Inferior parietal cortex (tissue), 1 donor: ENCODE data around the gene HRAS.

Source experiments
- DNase-seq: peaks from one replicate; pipeline ENCODE4 v3.0.0-alpha.2; 2016; ENCODE audit errors: extremely low spot score

HRAS gene

DNA sequence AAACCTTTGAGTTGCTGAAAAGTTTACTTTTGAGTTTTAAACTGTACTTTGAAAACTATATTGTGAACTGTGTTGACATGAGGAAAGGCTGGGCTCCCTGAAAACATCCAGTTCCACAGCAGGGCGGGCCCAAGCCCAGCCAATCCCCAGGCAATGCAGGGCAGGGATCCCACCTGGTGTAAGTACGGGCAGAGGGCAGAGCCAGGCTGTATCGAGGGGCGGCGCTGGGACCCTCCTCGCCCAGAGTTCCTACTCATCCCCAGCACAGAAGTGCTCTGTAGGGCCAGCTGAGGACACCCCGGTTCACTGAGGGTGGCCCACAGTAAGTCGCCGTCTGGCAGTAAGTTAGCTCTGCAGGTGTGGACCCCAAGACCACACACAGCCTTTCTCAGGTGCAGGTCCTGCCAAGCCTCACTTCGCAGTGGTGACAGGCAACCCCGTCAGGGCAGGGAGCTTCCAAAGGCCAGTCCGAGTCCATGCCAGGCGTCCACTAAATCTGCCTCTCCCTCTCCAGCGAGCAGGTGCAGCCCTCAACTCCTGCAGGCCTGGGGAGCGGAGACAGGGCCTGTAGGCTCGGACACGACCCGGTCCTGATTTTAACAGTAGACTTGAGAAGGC is 31.7 kb upstream of the HRAS start:
- no peak for DNase-seq

DNA sequence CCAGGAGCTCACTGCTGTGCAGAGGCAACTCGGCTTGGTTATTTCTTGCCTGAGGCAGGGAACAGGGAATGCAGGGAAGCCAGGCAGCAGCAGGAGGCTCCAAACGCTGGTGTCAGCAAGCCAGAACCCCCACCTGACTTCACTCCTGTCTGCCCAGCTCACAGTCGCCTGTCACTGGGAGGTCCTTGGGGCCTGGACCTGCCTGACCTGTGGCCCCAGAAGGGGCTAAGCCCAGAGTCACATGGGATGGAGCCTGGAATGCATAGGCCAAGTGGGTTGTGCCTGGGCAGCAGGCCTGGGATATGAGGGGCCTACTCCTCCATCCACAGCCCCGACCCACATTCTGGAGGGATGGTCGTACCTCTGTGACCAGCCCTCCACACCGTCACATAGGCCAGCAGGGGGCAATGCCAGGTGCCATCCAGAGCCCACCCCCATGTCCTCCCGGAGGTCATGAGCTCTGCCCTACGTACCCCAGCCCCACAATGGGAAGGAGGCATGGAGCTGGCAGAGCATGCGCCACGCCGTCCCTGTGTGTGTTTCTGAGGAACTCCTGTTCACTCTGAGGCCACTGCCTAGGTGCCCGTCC is 30.6 kb upstream of the HRAS start:
- no peak for DNase-seq

DNA sequence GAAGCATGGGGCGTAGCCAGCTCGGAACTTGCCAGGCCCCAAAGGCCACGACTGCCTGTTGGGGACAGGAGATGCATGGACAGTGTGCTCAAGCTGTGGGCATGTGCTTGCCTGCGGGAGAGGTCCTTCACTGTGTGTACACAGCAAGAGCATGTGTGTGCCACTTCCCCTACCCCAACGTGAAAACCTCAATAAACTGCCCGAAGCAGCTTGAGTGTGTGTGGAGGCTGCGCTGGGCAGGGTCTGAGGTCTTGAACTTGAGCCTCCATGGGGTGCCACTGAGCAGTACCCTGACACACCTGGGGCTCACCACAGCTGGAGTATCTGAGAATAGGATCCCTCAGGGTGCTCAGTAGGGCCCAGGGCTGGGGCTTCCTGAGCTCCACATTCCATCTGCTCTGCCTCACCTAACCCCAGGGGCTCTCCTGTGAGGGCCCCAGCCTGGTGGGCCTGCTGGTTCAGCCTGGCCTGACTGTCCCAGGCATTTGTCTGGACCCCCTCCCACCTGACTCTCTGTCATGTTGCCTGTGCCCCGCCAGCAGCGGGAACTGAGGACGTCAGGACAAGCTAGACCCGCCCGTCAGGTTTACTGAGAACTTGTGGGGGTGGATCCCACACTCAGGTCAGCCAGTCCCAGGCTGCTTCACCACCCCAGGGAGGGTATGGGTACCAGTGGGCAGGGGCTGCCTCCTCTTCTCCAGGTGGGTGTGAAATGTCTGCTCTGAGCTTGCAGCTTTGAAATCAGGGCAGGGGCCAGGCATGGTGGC is 28.6 kb upstream of the HRAS start:
- DNase-seq: no peak

DNA sequence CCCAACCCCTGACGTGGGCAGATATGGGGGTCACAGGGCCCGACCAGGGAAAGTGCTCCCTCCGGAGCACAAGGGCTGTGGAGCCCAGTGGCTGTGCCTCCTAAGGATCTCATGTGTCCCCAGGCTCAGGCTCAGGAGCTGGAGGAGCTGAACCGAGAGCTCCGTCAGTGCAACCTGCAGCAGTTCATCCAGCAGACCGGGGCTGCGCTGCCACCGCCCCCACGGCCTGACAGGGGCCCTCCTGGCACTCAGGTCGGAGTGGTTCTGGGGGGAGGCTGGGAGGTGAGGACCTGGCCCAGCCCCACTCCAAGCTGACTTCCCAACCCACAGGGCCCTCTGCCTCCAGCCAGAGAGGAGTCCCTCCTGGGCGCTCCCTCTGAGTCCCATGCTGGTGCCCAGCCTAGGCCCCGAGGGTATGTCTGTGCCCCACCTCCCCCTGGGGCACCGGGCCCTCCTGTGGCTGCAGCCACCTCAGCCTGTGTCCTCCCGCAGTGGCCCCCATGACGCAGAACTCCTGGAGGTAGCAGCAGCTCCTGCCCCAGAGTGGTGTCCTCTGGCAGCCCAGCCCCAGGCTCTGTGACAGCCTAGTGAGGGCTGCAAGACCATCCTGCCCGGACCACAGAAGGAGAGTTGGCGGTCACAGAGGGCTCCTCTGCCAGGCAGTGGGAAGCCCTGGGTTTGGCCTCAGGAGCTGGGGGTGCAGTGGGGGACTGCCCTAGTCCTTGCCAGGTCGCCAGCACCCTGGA is 27.9 kb upstream of the HRAS start:
- no peak for DNase-seq

DNA sequence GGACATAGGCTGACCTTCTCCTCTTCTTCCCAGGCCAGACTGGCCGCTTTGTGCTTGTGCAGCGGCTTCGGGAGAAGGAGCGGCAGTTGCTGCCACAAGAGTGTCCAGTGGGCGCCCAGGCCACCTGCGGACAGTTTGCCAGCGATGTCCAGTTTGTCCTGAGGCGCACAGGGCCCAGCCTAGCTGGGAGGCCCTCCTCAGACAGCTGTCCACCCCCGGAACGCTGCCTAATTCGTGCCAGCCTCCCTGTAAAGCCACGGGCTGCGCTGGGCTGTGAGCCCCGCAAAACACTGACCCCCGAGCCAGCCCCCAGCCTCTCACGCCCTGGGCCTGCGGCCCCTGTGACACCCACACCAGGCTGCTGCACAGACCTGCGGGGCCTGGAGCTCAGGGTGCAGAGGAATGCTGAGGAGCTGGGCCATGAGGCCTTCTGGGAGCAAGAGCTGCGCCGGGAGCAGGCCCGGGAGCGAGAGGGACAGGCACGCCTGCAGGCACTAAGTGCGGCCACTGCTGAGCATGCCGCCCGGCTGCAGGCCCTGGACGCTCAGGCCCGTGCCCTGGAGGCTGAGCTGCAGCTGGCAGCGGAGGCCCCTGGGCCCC is 26.8 kb upstream of the HRAS start:
- DNase-seq: no peak

DNA sequence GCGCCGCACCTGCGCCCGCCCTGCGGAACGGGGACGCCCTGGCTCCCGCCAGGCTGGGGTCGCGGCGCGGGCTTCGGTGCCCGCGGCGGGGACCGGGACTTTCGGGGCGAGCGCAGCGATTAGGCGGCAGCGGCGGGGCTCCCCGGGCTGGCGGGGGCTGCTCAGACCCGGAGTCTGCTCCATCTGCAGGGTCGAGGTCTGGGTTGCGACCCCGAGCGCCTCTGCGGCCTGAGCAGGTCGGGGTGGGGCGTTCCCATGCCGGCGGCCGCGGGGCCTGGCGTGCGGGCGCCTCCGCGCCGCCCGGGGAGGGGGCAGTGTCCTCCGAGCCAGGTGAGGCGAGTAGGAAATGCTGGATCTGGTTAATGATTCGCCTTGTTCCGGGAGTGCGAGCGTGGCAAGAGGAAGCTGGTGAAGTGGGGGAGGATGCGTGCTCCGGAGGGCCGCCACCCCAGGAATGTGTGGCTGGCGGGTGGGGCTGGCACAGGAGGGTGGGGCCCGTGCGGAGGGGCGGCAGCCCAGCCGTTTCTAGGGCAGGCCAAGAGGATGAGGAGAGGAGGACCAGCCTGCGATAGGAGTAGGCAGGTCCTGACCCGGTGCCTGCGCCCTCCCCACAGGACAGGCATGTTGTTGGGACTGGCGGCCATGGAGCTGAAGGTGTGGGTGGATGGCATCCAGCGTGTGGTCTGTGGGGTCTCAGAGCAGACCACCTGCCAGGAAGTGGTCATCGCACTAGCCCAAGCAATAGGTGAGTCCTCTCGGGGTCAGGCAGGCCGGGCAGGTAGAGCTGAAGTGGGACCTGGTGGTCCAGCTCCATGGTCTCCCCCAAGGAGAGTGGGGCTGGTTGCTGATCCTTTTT is 26.0 kb upstream of the HRAS start:
- no peak for DNase-seq

DNA sequence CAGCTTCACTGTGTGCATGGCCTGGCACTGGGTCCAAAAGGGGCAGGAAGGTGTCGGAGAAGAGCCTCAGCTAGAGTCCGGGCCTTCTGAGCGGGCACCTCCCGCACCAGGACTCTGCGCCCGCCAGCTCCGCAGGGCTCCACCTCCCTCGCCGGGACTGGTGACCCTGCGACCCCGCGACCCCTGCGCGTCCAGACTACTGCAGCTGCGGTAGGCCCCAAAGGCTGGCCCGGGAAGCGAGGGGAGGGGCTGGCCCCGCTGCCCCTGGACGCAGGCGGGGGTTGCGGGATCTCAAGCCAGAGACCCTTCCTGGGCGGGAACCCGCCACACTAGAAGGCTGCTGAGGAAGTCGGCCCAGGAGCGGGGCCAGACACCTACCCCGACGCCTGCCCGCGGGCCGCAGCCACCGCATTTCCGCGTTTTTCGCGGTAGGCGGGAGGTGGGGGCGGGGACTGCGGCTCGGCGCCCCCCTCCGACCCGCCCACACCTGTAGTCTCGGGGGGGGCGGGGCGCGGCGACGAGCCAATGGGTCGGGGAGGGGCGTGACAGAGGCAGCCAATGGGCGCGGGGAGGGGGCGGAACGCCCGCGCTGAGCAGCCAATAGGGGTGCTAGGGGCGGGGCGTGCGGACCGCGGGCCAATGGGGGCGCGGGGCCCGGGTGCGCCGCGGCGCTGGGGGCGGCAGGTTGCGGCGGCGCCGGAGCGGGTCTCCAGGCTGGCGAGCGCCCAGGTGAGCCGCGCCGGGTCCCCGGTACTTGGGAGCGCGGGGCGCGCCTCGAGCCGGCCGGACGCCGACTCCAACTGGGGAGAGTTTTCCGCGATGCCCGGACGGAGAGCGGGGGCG is 25.1 kb upstream of the HRAS start, which contains the start of the genes LMNTD2 and RASSF7:
TSS of gene LMNTD2 (minus strand) at position 434 of the 843 bp plus-strand sequence. CDS start at position 412, 22 bp downstream.
TSS of gene RASSF7 (plus strand) at position 666 of the 843 bp plus-strand sequence. CDS start 799 bp downstream, outside the sequence.
- peak; percentile 75 for DNase-seq

DNA sequence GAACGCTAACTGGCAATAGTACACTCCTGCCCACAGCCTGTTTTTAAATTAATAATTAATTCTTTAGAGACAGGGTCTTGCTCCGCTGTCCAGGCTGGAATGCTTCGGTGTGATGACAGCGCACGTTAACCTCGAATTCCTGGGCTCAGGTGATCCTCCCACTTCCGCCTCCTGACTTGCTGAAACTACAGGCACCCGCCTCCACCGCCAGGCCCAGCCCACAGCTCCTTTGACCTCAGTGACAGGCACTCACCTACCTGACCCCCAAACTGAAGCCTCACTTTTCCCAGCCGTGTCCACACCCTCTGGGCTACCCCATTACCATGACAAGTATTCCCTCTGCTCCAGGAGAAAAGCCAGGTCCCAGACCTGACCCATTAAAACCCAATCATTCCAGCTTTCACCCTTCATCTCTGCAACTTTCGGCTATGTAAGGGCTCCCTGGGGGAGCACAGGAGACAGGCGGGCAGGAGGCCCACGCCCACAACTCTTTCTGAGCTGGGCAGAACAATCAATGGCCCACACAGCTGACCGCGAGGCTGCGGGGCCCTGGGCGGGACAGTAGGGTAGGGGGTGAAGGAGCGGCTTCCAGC is 24.4 kb upstream of the HRAS start:
- DNase-seq: no peak

DNA sequence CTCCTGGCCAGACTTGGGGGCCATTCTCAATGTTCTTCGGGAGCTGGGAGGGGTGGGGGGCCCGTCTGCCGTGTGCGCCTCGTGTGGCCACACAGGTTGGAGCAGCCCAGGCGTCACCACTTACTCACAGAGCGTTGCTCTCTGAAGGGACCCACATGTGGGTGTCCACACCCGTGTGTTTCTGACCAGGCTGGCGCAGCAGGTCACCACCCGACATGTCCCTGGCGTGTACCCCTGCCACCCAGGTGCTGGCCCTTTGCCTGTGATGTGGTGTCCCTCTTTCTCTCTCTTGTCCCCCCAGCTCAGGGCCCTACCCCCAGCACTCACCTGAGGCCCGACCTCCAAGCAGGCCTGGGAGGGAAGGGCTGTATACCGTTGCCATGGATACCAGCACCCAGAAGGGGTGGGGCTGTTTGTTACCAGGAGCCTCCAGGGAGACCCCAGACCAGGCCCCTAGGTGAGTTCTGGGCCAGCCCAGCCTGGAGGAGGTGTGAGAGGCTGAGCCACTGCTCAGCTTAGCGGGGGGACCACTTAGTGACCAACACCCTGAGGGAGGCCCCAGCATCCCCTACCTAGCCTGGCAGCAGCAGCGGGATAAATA is 23.7 kb upstream of the HRAS start:
- no peak for DNase-seq

DNA sequence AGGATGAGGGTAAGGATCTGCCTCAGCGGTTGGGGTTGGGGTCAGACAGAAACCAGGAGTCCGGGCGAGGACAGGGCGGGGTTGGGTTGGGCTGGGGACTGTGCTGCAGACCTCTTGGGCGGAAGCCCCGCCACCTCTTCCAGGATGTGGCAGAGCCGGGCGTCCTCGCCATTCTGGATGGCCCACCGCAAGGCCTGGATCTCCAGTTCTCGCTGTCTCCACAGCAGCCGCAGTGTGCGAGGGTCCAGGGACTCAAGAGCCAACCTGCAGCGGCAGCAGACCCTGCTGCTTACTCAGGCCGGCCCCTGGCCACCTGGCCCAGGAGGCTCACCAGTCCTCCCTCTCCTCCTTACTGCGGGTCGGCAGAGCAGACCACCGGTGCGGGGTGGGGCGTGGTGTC is 23.1 kb upstream of the HRAS start:
- DNase-seq: no peak

DNA sequence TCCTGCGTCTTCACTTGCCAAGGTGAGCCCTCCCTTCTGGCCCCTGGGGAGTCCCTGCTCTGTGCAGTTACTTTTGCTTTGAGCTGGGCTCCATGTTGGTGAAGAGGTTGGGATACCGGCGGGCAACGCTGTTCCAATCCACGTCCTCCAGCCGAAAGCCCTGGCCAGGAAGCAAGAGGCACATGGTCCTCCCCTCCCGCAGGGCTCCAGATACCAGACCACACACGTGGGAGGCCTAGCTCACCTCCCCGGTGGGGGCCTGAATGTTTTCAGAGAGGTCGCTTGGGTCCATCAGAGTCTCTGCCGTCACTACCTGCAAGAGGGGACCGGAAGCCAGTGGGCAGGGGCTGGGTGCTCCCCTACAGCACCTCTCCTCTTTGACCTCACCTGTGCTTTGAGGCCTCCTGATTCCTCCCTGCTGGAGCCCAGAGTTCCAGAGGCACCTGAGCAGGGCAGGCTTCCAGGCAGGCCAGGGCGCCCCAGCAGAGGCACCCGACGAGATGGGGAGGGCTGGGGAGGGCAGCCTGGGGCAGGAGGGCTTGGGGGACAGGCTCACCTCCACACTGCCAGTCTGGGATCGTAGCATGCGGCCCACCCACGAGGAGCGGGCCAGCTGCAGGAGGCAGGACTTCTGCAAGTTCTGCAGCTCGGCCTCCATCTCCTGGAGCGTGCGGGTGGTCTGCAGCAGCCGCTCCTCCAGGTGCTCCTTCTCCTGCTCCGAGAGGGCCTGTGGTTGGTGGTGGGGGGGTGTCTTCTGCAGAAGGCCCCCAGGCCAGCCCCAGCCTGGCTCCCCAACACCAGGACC is 22.2 kb upstream of the HRAS start:
- no peak for DNase-seq

DNA sequence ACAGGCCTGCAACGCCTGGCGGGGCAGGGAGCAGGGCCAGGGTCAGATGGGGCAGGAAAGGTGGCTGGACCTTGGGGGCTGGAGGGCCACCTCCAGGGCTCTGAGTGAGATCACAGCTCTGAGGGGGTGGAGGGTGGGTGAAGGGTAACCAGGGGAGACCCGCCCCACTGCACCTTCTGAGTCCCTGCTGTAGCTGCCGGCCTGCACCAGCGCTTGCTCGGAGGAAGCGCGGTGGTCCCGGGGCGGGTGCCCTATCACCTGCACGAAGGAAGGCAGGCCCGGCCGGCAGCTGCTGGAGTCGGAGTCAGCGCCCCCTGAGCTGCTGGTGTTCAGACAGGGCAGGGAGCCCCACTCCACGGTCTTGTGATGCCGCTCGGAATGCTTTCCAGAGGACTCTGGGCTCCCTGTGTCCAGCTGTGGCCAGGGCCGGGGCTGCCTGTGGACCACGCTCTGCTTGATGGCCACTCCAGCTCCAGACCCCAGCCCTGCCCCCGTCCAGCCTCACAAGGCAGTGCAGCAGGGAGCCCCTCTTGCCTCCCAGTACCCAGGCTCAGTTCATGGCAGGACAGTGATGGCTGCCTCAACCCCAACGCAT is 21.4 kb upstream of the HRAS start:
- DNase-seq: no peak

DNA sequence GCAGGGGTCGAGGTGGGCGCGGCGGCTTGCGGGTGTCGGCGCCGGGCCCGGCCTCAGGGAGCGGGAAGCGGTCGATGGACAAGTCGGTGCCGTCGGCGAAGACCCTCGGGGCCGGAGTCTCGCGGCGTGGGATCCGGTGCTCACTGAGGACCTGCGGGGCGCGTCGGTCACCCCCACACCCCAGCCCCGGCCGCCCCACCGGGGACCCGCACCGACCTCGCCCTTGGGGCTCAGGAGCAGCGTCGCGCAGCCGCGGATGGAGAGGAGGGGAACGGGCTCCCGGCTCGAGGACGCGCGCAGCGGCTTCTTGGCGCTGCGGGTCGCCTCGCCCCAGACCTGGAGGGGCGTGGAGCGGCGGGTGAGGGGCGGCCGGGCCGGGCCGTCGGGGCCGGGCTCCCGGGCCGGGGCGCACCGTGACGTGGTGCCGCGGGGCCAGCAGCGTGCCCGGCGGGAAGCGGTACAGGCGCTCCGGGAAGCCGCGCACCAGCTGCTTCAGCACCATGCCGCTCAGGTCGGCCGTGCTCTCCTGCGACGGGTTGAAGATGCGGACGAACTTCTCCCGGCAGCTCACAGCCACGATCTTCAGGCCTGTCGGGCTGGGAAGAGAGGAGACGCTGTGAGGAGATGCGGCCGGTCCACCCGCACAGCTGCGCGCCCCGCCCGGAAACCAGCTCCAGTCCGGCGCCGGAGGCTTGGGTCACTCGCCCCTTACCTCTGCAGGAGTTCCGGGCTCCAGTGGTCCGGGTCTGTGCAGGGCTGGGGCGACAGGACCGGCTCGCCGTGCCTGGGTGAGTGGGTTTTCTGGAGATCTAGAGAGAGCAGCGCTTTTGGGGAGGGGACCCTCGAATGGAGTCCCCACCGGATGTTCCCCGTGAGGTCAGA is 20.6 kb upstream of the HRAS start:
- DNase-seq: no peak

DNA sequence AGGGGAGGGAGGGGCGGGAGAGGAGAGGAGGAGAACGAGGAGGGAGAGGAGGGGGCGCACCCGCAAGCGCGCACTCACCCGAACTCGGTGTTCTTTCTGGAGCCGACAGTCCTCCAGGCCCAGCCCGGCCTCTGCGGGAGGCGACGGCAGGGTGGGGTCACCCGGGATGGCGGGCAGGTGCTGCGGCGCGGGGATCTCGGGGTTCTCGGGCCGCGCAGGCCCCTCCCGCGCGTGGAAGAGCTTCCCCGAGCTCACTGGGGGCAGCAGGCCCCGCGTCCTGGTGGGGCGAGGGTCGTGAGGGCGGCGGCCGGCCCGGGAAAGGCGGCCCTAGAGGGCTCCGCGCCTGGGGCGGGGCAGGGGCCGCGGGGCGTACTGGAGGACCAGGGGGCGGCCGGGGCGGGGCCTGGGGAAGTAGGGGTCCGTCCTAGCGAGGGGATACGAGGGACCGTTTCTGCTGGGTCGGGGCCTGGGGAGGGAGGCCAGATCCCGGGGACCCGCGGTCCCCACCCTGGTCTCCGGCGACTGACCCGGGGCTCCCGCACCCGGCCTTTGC is 19.9 kb upstream of the HRAS start:
- DNase-seq: no peak

DNA sequence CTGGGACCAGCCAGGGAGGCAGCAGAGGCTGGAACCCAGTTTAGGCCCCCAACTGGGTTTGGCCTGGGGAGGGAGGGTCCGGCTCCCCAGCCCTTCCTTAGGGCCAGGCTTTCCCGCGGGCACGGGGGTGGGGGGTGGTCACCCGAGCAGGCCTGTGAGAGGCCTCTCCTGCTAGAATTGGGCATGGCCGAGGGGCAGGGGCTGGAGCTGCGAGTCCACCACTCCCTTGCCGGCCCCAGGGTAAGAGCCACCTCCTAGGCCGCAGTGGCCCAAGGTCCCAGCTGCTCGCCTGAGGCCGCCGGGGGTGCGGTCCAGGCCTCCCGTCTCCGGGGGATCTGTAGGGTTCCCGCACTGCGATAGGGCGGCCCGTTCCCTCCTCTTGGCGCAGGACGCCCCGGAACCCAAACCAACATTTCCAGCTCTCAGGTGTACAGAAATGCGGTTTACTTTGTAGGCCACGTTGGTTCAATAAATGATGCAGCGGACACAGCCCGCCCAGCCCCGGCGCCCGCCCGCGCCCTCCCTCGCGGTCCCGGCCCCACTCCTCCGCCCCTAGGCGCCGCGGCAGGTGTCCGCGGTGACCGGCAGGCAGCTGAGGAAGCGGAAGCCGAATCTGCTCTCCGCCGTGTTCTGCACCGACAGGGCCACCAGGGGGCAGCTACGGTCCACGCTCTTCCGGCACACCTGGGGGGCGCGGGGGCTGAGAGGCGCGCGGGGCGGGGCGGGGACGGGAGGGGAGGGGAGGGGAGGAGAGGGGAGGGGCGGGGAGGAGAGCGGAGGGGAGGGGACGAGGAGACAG is 19.3 kb upstream of the HRAS start:
- DNase-seq: no peak

DNA sequence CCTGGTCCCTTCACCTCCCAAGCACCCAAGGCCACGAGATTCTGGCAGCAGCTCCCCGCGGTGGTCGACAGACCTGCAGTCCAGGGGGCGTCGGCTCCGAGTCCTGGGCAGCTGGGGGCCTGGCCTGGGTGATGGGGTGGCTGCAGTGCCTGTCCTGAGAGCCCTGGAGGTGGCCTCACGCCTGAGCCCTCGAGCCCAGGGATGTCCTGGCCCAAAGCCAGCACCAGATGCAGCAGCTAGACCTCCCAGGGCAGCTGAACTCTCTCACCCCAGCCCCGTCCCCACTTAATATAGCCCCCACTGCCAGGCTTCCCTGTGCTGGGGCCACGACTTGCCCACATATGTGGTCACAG is 18.6 kb upstream of the HRAS start:
- no peak for DNase-seq
